ENCODE results near the gene AP1M2.
"Not testable (repeated sequence)": the region's sequence is repeated elsewhere in the genome, so short reads cannot be mapped to it uniquely, and the experiment has no call there.

Gene AP1M2

DNA sequence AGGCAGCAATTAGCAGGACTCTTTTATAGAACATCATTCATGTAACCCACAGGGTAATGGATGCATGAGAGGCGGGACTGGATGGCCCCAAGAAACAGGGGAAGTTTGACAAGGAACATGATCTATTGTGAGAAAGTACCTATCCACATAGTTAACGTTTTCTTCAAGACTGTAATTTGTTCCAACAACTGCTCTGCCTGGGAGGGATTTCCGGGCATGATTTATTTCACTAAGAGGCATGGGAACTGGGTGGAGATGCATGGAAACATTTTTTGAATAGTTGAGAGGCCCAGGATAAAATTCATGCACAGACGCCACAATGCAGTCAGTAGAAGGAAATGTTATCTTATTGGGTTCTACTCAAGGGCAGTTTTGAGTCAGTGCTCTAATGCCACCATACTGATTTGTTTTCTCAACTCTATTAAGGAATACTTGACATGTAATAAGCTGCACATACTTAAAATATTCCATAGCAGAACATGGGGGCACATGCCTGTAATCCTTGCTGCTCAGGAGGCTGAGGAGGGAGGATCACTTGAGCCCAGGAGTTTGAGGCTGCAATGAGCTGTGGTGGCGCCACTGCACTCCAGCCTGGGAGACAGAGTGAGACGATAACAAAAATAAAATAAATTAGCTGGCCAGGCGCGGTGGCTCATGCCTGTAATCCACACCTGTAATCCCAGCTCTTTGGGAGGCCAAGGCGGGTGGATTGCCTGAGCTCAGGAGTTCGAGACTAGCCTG, 53.3 kb downstream of the AP1M2 start:
- DNase-seq, result no peak

GRCh38 chr19:10532457-10532856, 54.7 kb downstream of the AP1M2 start:
- no peak for DNase-seq

DNA sequence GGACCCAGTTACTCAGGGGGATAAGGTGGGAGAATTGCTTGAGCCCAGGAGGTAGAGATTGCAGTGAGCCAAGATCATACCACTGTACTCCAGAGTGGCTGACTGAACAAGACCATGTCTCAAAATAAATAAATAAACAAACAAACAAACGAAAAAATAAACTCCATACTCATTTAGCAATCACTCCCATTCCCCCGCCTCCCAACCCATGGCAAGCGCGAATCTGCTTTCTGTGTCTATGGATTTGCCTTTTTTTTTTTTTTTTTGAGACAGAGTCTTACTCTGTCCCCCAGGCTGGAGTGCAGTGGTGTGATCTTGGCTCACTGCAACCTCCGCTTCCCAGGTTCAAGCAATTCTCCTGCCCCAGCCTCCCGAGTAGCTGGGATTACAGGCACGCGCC, 60.2 kb downstream of the AP1M2 start:
- DNase-seq, result not testable (repeated sequence)

- DNase-seq, result no peak
Observed at GRCh38 chr19:10525636-10526035, 61.5 kb downstream of the AP1M2 start.

- no peak for DNase-seq
Observed at GRCh38 chr19:10523135-10523636, 63.9 kb downstream of the AP1M2 start.
